Liver (tissue), 9 donors: ENCODE results near the gene HMOX2. TPM values are rescaled to one million over a fixed set of nuclear protein-coding genes. Genes with fewer than 3 reads are reported as not detected.

Source experiments
- DNase-seq: peaks from one replicate; pipeline ENCODE4 v3.0.0-alpha.2; 2017; ENCODE audit warnings: low spot score
- H3K27ac ChIP-seq, 2 donors: one replicate each; pipeline ENCODE4 v1.7.0; 2013; ENCODE audit warnings: inconsistent platforms in 2 of 2, low read length in 2 of 2, control low read depth in 1 of 2, low read depth in 1 of 2, mild to moderate bottlenecking in 1 of 2
- H3K27me3 ChIP-seq, 4 donors: one replicate each; pipeline versions ENCODE4 v1.6.1 to v1.7.0; 2013; ENCODE audit warnings: low read length in 3 of 4, inconsistent platforms in 1 of 4, mild to moderate bottlenecking in 1 of 4, moderate library complexity in 1 of 4; ENCODE audit not compliant: control insufficient read depth in 4 of 4, insufficient read depth in 4 of 4
- H3K36me3 ChIP-seq, 4 donors: one replicate each; pipeline versions ENCODE4 v1.6.1 to v1.7.0; 2013; ENCODE audit warnings: low read length in 3 of 4, mild to moderate bottlenecking in 3 of 4, low read depth in 1 of 4, moderate library complexity in 1 of 4; ENCODE audit not compliant: control insufficient read depth in 4 of 4, insufficient read depth in 3 of 4
- H3K4me1 ChIP-seq, 4 donors: one replicate each; pipeline versions ENCODE4 v1.6.1 to v1.7.0; 2013; ENCODE audit warnings: low read length in 3 of 4, mild to moderate bottlenecking in 3 of 4, moderate library complexity in 1 of 4; ENCODE audit not compliant: control insufficient read depth in 4 of 4, insufficient read depth in 4 of 4
- H3K4me3 ChIP-seq, 3 donors: one replicate each; pipeline versions ENCODE4 v1.6.1 to v1.7.0; 2013; ENCODE audit warnings: low read length in 3 of 3, control low read depth in 1 of 3, low read depth in 1 of 3, mild to moderate bottlenecking in 1 of 3
- H3K9ac ChIP-seq, 2 donors: one replicate each; pipeline ENCODE4 v1.7.0; 2013; ENCODE audit warnings: low read length in 2 of 2, mild to moderate bottlenecking in 2 of 2, moderate library complexity in 2 of 2, control low read depth in 1 of 2, low read depth in 1 of 2
- H3K9me3 ChIP-seq, 4 donors: one replicate each; pipeline versions ENCODE4 v1.6.1 to v1.7.0; 2013; ENCODE audit warnings: low read length in 3 of 4; ENCODE audit not compliant: control insufficient read depth in 4 of 4
- ATF3 ChIP-seq: IDR thresholded peaks from 2 replicates; pipeline ENCODE4 v1.6.1; 2016; ENCODE audit warnings: antibody characterized with exemption
- EGR1 ChIP-seq, 2 donors: IDR thresholded peaks; 2 replicates each; pipeline ENCODE4 v1.6.1; 2016 to 2018; ENCODE audit warnings: antibody characterized with exemption in 2 of 2, low read depth in 2 of 2
- FOXA1 ChIP-seq: IDR thresholded peaks from 2 replicates; pipeline ENCODE4 v1.6.1; 2016; ENCODE audit warnings: antibody characterized with exemption
- FOXA2 ChIP-seq: IDR thresholded peaks from 2 replicates; pipeline ENCODE4 v1.6.1; 2016; ENCODE audit warnings: antibody characterized with exemption
- GABPA ChIP-seq, 2 donors: IDR thresholded peaks in 1 of 2; conservative IDR thresholded peaks in 1 of 2; 2 replicates each; pipeline ENCODE4 v1.6.1; 2016; ENCODE audit warnings: antibody characterized with exemption in 2 of 2, mild to moderate bottlenecking in 1 of 2, moderate library complexity in 1 of 2
- HNF4A ChIP-seq, 2 donors: conservative IDR thresholded peaks; 2 replicates each; pipeline ENCODE4 v1.6.1; 2016; ENCODE audit warnings: antibody characterized with exemption in 2 of 2, mild to moderate bottlenecking in 2 of 2
- JUND ChIP-seq, 2 donors: IDR thresholded peaks; 2 replicates each; pipeline ENCODE4 v1.6.1; 2016; ENCODE audit warnings: antibody characterized with exemption in 2 of 2
- RAD21 ChIP-seq, 2 donors: IDR thresholded peaks; 2 replicates each; pipeline ENCODE4 v1.6.1; 2016; ENCODE audit warnings: antibody characterized with exemption in 2 of 2, mild to moderate bottlenecking in 2 of 2
- REST ChIP-seq: IDR thresholded peaks from 2 replicates; pipeline ENCODE4 v1.6.1; 2016; ENCODE audit warnings: antibody characterized with exemption, mild to moderate bottlenecking
- RXRA ChIP-seq, 2 donors: IDR thresholded peaks; 2 replicates each; pipeline ENCODE4 v1.6.1; 2017 to 2018; ENCODE audit warnings: antibody characterized with exemption in 2 of 2, mild to moderate bottlenecking in 1 of 2
- TAF1 ChIP-seq: conservative IDR thresholded peaks from 2 replicates; pipeline ENCODE4 v1.6.1; 2016; ENCODE audit warnings: antibody characterized with exemption, mild to moderate bottlenecking
- YY1 ChIP-seq: IDR thresholded peaks from 2 replicates; pipeline ENCODE4 v1.6.1; 2016; ENCODE audit warnings: antibody characterized with exemption, mild to moderate bottlenecking
- ZBTB33 ChIP-seq: IDR thresholded peaks from 2 replicates; pipeline ENCODE4 v1.6.1; 2016; ENCODE audit warnings: antibody characterized with exemption
- WGBS: extraction: QIAGEN DNeasy Blood & Tissue Kit; methylation state at CpG from one replicate; pipeline ENCODE4 v1.1.7; 2013; 5-methylcytosine and 5-hydroxymethylcytosine counted together
- polyA plus RNA-seq, 2 donors: library from polyadenylated mRNA; stranded (reverse) in 1 of 2; unstranded in 1 of 2; fragments of 200-250 nt in 1 of 2; fragments of >200 nt in 1 of 2; fragmentation: Nextera tagmentation in 1 of 2; extraction: Ambion mirVana in 1 of 2; gene quantifications; one replicate each; pipeline versions ENCODE4 v1.2.1 to v1.2.3, GENCODE V29; 2013 to 2015
- total RNA-seq, 2 donors: library from RNA; depleted of rRNA; stranded (reverse); fragments of >200 nt; gene quantifications; one replicate each; pipeline ENCODE4 v1.2.3, GENCODE V29; 2014
- TF ChIP-seq, protein P1 (sequence below): fragments of 150-350 bp; IDR thresholded peaks from 2 replicates; pipeline ENCODE4 v1.5.1; 2017; ENCODE audit warnings: improper control_type of control experiment, low read depth, low read length; ENCODE audit not compliant: missing input control
- TF ChIP-seq, protein P2 (sequence below): IDR thresholded peaks from 2 replicates; pipeline ENCODE4 v1.6.1; 2016; ENCODE audit warnings: antibody characterized with exemption
- donor health status: healthy.
- donor health status: healthy.
- donor health status: healthy.
- donor health status: healthy.
- donor health status: healthy.

The HMOX2 gene
- total and polyA plus RNA-seq, 4 donors = 11.4 to 81.5 (median 61.5) TPM

- TF ChIP-seq EGR1 (IDR thresholded peaks at IDR 0.05; ENCODE audit: low read depth in 2 of 2) (no peak), FOXA1 (no peak), TAF1 (no peak), ZBTB33 (no peak), FOXA2 (no peak), HNF4A (conservative IDR thresholded peaks at IDR 0.05) (no peak)
- TF ChIP-seq, protein P1, sequence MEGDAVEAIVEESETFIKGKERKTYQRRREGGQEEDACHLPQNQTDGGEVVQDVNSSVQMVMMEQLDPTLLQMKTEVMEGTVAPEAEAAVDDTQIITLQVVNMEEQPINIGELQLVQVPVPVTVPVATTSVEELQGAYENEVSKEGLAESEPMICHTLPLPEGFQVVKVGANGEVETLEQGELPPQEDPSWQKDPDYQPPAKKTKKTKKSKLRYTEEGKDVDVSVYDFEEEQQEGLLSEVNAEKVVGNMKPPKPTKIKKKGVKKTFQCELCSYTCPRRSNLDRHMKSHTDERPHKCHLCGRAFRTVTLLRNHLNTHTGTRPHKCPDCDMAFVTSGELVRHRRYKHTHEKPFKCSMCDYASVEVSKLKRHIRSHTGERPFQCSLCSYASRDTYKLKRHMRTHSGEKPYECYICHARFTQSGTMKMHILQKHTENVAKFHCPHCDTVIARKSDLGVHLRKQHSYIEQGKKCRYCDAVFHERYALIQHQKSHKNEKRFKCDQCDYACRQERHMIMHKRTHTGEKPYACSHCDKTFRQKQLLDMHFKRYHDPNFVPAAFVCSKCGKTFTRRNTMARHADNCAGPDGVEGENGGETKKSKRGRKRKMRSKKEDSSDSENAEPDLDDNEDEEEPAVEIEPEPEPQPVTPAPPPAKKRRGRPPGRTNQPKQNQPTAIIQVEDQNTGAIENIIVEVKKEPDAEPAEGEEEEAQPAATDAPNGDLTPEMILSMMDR = no peak
- TF ChIP-seq, protein P2, sequence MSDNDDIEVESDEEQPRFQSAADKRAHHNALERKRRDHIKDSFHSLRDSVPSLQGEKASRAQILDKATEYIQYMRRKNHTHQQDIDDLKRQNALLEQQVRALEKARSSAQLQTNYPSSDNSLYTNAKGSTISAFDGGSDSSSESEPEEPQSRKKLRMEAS = no peak
- no peaks in the 10 kb centered on the region for H3K9me3 ChIP-seq
- H3K9ac ChIP-seq = no peak overlapping the region
- no peaks in the 10 kb centered on the region for H3K27me3 ChIP-seq
- DNase-seq = no peak
- H3K27ac ChIP-seq = no peak overlapping the region
- peaks cover 0 to 3% (median 1%) of the 10 kb centered on the region in 4 donors for H3K36me3 ChIP-seq
- H3K4me3 ChIP-seq = no peak overlapping the region
- WGBS = 93% methylated on average over 7 of the region's 7 CpGs
- peaks cover 0 to 6% (median 0%) of the 10 kb centered on the region in 4 donors for H3K4me1 ChIP-seq
These were observed 44.7 kb downstream of the HMOX2 start for GRCh38 chr16:4520913-4521312.

DNA sequence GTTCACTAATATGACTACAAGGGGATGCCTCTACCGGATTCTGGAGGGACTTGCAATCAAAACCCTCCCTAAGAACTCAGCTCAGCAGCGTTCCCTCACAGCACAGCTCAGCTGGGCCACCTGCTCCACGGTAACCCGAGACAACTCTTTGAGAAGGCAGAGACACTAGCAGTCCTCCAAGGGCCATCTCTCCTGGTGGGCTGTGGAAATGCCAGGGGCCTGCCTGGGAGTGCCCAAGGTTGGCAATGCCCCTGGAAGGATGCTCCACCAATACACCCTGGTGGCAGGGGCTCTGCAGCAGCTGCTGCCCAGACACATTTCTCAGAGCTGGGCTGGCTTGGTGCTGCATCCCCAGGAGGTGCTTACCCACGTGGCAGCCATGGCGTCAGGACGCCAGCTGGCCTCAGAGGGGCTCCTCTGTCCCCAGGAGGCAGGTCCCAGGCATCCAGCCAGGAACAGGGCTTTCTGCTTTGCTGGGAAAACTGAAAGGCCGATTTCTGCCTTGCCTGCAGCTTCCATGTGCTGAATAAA lies 45.9 kb downstream of the HMOX2 start:
- no peak overlapping the region for H3K27ac ChIP-seq
- no peaks in the 10 kb centered on the region for H3K9me3 ChIP-seq
- TF ChIP-seq JUND (IDR thresholded peaks at IDR 0.05) (no peak), ATF3 (no peak), FOXA1 (no peak), REST (no peak), YY1 (no peak), RAD21 (IDR thresholded peaks at IDR 0.05) (no peak), RXRA (IDR thresholded peaks at IDR 0.05) (no peak), GABPA (IDR thresholded peaks at IDR 0.05 in 1 of 2, conservative IDR thresholded peaks at IDR 0.05 in 1 of 2) (no peak)
- no peak overlapping the region for H3K4me3 ChIP-seq
- no peak overlapping the region for H3K9ac ChIP-seq
- H3K4me1 ChIP-seq = peaks cover 0 to 4% (median 0%) of the 10 kb centered on the region in 4 donors
- peaks cover 0 to 3% (median 1%) of the 10 kb centered on the region in 4 donors for H3K36me3 ChIP-seq
- DNase-seq = no peak
- 85% methylated on average over 8 of the region's 8 CpGs for WGBS
- H3K27me3 ChIP-seq = no peaks in the 10 kb centered on the region
